NCI-H69 (cell line): ENCODE results near the gene SCAMP1.

Source experiments
- DNase-seq: peaks from one replicate; lab custom pipeline; 2025; lab: John Stamatoyannopoulos, UW

SCAMP1 gene

GRCh38 chr5:78496373-78496772, 136.0 kb downstream of the SCAMP1 start:
- no peak for DNase-seq

DNA sequence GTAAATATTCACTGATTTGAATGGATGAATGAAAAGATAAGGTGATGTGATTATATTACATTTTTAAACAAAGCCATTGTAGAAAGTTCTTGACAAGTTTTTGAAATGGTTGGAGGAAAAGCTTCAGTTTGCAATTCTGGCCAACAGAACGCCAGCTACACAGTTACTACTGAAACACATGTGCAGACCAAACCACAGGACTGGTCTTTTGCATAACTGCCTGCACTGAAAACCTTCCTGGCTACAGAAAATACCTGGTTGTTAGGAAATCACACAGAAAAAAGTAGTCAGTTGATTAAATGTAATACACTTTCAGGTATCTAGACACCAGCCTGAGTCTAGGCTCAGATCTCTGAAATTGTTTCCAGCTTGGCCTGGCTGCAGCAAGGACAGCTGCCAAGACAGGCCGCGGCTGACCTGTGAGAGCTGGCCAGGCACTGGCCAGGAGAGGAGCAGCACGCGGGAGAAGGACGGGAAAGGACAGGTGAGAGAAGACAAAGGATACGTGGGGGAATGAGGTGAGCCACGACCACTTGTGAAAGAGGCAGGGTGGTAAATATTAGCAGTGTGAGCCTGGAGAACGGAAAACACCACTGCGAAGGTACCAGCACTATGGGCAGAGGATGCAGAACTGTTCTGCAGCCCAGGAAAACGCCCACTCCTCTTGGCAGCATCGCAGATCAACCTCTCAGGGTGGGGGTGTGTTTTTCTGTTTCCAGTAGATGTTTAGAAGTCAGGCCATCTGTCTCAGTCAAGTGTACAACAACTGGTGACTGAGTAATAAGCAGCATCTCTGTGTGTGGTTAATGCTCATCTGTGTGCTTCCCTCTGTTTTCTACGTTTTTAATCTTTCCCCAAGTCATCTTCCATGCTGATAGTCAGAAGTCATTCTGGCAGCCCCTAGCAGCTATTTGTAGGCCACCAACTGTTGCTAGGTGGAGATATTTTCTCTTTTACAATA, 137.4 kb downstream of the SCAMP1 start:
- DNase-seq = no peak

DNA sequence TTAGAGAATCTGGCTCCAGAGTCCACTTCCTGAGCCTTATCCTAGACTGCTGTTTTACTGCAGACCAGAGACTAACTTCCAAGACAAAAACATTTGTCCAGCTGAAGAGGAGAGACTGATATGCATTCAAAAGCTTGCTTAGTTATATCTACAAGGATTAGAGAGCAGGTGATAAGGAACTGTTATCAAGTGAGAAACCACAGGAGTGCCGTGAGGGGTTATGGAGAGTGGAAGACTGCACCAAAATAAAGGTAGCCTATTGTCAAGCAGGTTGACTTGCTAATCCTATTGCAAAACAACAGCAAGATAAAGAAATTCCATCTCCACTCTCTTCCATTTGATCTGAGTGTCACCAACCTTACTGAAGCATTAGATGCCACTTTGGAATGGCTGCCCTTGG, 139.1 kb downstream of the SCAMP1 start:
- DNase-seq = no peak

DNA sequence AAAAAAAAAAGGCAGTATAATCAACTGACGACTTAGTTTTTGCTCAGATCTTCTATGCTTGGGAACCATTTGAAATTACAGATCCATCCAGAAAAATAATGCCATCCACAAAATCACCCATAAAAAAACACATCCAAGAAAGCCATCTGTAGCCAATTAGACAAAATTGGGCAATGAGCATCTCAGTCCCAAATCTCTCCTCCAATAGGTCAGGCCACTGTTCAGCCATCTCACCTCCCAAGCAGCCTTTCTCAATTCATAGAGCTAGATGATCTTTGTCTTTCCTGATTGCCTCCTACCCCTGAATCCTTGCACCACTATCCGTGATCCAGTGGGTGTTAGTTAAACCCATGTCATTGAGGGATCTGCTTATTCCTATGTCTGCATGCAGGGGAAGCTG, 139.6 kb downstream of the SCAMP1 start:
- no peak for DNase-seq

- no peak for DNase-seq
These were observed 140.5 kb downstream of the SCAMP1 start for GRCh38 chr5:78500871-78501270.

DNA sequence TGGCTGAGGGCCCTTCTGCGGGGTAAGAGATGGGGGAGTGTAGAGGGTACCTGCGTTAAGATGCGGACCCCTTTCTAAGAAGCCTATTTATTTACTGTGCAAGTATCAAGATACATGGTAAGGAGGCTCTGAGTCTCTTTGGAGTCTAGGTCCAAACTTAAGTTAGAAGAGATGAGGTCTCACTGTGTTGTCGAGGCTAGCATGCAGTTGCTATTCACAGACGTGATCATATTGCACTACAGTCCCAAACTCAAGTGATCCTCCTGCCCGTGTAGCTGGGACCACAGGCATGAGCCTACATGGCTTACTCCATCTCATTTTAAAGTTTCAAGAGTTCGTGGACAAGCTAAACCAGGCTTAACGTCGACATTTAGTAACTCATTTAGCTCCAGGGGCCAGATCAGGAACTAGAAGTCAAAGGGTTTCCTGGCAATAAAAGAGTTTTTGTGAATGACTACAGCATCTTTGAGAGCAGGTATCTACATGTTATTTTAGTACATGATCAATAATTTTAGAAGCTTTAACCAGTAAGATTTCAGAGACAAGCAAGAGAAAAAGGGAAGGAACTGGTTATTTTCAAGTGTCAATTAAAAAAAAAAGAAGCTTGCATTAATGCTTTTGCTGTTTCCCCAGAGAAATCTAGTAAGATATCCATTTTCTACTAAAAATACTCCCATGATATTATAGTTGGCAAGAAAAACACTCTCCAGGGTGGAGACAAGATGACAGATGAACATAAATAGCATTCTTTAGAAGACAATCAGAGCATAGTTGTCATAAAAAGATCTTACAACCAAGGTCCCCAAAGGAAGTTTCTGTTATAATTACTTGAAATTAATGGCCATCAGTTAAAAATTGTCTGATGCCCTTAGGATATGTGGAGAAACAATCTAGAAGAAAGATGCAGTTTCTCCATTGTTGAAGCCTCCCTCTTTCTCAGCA, 141.3 kb downstream of the SCAMP1 start:
- no peak for DNase-seq

DNA sequence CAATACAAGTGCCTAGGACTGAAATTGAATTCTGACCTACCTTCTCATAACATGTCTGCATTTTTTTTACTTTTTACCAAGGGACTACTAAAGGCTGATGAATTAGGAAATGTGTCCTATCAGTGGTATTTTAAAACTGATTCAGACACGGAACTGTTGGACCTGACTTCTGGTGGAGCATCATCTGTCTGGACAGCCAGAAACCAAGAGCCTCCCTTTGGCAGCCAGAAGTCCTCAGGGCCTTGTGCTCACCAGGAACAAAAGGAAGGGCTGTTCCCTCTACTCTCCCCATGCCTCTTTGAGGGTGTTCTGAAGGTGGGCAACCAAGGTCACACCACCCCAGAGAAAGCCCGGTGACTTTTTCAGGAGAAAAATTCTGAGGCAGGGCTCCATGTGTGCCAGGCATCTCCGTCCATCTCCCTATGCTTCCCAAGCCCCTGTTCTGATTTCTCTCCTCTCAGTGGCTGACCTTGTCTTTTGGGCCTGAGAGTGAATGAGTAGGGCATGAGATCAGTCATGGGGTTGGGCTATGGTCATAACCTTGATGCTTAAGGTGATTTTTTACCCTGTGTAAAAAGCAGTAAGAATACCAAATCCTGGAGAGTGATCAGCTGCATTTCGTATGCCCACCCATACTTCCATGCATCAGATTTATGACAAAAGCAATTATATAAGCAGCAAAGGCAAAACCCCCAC, 143.7 kb downstream of the SCAMP1 start:
- no peak for DNase-seq

DNA sequence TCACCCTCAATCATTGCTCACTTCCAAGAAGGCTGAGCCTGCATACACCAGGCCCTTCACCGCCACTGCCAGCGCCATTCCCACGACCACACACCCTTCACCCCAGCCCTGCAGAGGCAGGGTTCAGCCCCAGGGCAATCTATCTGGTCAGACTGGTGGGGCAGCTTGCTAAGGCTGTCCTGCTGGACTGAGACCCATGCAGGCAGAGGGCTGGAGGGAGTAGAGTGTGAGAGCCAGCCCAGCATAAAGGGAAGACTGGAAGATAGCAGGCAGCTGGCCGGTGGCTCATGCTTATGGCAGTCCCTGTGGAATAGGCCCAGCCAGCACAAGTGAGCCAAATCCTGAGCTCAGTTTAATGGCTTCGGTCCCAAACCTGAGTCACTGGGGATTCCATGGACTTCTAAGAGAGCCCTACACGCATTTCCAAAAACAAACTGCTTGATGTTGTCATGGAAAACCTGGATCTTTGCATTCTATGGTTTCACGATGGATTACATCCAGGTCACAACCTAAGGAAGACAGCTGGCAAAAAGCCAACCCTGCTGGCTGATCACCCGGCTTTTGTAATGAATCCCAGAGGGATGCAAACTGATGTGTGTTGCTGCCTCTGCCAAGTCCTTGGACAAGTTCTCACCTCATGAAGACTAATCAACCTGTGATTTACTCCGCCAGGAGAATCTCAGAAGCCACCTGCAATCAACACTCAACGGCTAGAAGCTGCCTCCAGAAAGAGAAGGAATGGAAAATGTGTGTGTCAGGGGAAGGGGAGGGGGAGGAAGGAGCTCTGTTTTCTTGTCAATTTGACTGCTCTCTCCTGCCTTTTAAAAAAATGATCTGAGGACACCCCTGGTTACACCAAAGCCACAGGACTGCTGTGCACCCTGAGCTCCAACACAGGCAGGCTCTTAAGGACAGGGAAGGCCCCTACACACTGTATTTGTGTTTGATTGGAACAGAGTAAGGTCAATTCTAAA, 144.6 kb downstream of the SCAMP1 start:
- peak; percentile 90 for DNase-seq

DNA sequence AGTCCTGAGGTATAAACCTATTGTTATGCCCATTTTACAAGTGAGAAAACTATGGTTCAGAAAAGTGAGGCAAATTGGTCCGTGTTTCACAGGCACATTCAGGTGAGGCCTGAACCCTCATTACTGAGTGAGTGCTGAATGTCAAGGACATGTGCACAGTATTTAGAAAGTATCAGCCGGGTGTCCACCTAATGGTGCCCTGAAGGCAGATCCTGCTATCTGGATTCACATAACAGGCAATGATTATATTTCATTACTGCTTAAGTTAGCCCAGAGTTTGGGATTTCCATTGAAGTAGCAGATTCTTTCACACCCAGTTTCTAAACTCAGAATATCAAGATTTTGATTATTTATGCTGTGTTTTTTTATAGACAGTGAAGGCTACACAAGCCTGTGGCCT, 145.4 kb downstream of the SCAMP1 start:
- peak; percentile 27 for DNase-seq

GRCh38 chr5:78506261-78507024, 146.0 kb downstream of the SCAMP1 start:
- no peak for DNase-seq

GRCh38 chr5:78507531-78507930, 147.1 kb downstream of the SCAMP1 start:
- DNase-seq = no peak

DNA sequence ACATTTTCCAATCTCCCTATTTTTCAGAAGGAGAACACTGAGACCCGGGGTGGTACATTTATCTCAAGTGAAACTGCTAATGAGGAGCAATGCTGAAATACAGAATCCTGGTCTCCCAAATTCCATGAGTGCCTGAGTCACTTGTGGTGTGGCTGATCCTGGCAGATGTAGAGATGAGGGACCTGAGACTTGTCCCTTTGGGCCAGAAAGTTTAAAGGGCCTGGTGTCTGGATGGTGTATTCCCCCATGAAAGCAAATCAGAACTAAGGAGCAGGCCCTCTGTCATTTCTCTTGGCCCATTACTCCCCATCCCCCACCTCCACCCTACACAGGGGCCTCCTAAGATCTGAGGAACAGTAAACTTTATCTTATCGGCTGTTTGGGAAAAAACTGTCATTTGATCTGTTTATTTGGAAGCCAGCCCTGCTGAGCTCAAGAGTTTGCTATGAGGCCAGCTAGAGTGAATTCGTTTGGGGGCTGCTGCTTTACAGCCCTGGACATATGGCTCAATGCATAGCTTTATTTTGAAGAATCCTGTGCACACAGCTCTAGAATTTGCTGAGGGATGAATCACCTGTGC, 147.9 kb downstream of the SCAMP1 start:
- DNase-seq = no peak

DNA sequence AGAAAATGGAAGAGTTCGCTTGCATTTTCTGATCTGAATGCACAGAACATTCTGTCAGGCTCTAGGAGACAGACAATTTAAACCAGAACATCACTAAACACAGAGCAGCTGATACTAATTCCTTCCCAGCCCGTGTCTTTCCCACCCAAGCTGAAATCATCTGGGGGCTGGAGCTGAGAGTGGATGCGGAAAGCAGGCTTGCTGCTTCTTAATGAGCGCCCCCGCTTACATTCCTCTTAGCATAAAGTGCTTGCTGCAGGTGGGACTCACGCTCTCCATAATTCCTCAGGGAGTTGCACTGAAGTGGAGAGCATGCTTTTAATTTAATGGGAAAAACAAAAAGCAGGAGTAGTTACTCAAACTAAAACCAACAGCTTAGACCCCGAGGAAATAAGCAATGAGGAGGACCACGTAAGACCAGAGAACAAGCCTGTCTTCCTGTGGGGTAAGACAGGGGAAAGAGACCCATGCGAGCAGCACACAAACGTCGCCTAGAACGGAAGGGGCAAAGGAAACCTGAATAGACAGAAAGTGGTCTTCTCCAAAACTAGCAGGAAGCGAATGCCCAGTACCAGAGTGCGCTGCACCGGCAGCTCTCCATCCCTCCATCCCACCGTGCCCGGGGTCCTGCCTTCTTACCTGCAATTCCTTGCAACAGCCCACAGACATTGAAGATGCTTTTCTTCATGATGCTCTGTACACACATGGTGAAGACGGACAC, 148.9 kb downstream of the SCAMP1 start:
- DNase-seq = peak; percentile 37

- DNase-seq = peak; percentile 82
These were observed 149.7 kb downstream of the SCAMP1 start for GRCh38 chr5:78509884-78510769.

- no peak for DNase-seq
These were observed 150.9 kb downstream of the SCAMP1 start for GRCh38 chr5:78511121-78511906.

- DNase-seq = no peak
These were observed 152.0 kb downstream of the SCAMP1 start for GRCh38 chr5:78512435-78512834.

- no peak for DNase-seq
These were observed 153.0 kb downstream of the SCAMP1 start for GRCh38 chr5:78513441-78513840.
